Measurements from ENCODE around the gene USP36.

GRCh38 chr17:78777881-78778280 lies 62.7 kb downstream of the USP36 start:
- TF ChIP-seq CTCF (IDR thresholded peaks at IDR 0.05; ENCODE audit: low read depth, low read length, missing input control): no peak
- TF ChIP-seq YY1 (IDR thresholded peaks at IDR 0.05): no peak
- no peak for TF ChIP-seq REST (IDR thresholded peaks at IDR 0.05)
- no peak for TF ChIP-seq ZBTB33 (IDR thresholded peaks at IDR 0.05)
- no peak for TF ChIP-seq MAX (IDR thresholded peaks at IDR 0.05)
- no peak for TF ChIP-seq RAD21 (IDR thresholded peaks at IDR 0.05)
- no peak for TF ChIP-seq TAF1 (conservative IDR thresholded peaks at IDR 0.05)
- no peak for TF ChIP-seq SP1 (IDR thresholded peaks at IDR 0.05)
- no peak for TF ChIP-seq ATF3 (IDR thresholded peaks at IDR 0.05)
- no peak for TF ChIP-seq EGR1 (IDR thresholded peaks at IDR 0.05; ENCODE audit: low read depth in 2 of 2)
- TF ChIP-seq GABPA (IDR thresholded peaks at IDR 0.05 in 1 of 2, conservative IDR thresholded peaks at IDR 0.05 in 1 of 2): no peak
